Body of pancreas (tissue), 4 donors: Measurements from ENCODE around the gene ZNF277. TPM values are rescaled to one million over a fixed set of nuclear protein-coding genes. Genes with fewer than 3 reads are reported as not detected.
"Not testable (repeated sequence)": the region's sequence is repeated elsewhere in the genome, so short reads cannot be mapped to it uniquely, and the experiment has no call there.

Experiments used
- ATAC-seq: fragments of 150-250 bp; one replicate; pipeline ENCODE4 v1.9.1; 2016
- DNase-seq, 4 donors: peaks; one replicate each; pipeline ENCODE4 v3.0.0-alpha.2; 2019
- H3K27ac ChIP-seq, 4 donors: fragments of 200-600 bp; sonication (generic); 1 replicate in 3 of 4; 2 replicates in 1 of 4; pipeline versions ENCODE4 v1.5.1 to v1.6.1; 2016 to 2019; ENCODE audit warnings: mild to moderate bottlenecking in 1 of 4, mixed read lengths in 1 of 4, moderate library complexity in 1 of 4
- H3K27me3 ChIP-seq, 2 donors: fragments of 200-600 bp; sonication (generic); one replicate each; pipeline ENCODE4 v1.6.0; 2016; ENCODE audit warnings: mild to moderate bottlenecking in 1 of 2
- H3K36me3 ChIP-seq, 2 donors: fragments of 200-600 bp; sonication (generic); replicated peaks in 1 of 2; 2 replicates each; pipeline ENCODE4 v1.5.1; 2016; ENCODE audit warnings: low read depth in 2 of 2; ENCODE audit not compliant: insufficient read depth in 1 of 2
- H3K4me1 ChIP-seq: fragments of 200-600 bp; sonication (generic); one replicate; pipeline ENCODE4 v1.6.0; 2016
- H3K4me3 ChIP-seq, 2 donors: fragments of 200-600 bp; sonication (generic); 1 replicate in 1 of 2; 2 replicates in 1 of 2; pipeline ENCODE4 v1.5.1; 2016 to 2019
- H3K9me3 ChIP-seq, 3 donors: fragments of 200-600 bp; sonication (generic); 1 replicate in 2 of 3; 2 replicates in 1 of 3; pipeline ENCODE4 v1.5.1; 2016
- CTCF ChIP-seq, 7 experiments: fragments of 450-650 bp in 4 of 7; fragments of 200-600 bp in 3 of 7; sonication (generic) in 3 of 7; IDR thresholded peaks; one replicate each; pipeline ENCODE4 v1.5.1; 2016 to 2019; ENCODE audit warnings: antibody characterized with exemption in 7 of 7
- POLR2A ChIP-seq, 3 donors: fragments of 450-650 bp; IDR thresholded peaks; one replicate each; pipeline ENCODE4 v1.6.1; 2016; ENCODE audit warnings: antibody characterized with exemption in 3 of 3, mild to moderate bottlenecking in 2 of 3
- WGBS, 2 donors: methylation state at CpG; one replicate each; pipeline ENCODE4 v1.1.5; 2017; 5-methylcytosine and 5-hydroxymethylcytosine counted together
- intact Hi-C: fragments of 100-400 bp; cut with DNase I; formaldehyde crosslinking; loops from one replicate; pipeline ENCODE4 v1.15.1; 2023
- total RNA-seq, 2 donors: library from RNA; depleted of rRNA; stranded (reverse); fragments of >200 nt; gene quantifications; one replicate each; pipeline ENCODE4 v1.1.0, GENCODE V29; 2016

Gene ZNF277
- total RNA-seq, 2 donors from 2014 or later = 12.9 to 34.0 TPM

GRCh38 chr7:112236597-112236996, 30.1 kb downstream of the ZNF277 start:
- 87 to 91% methylated on average over 2 of the region's 2 CpGs for WGBS, 2 donors
- intact Hi-C loops = no loop called here

GRCh38 chr7:112238330-112238729, 31.8 kb downstream of the ZNF277 start:
- intact Hi-C loops = no loop called here

More at GRCh38 chr7:112236597-112236996, 30.1 kb downstream of the ZNF277 start:
- Histone ChIP-seq H3K36me3 (no peaks in the 10 kb centered on the region), H3K27ac (no peak overlapping the region), H3K27me3 (no peaks in the 10 kb centered on the region), H3K4me1 (peaks cover 8% of the 10 kb centered on the region), H3K9me3 (no peaks in the 10 kb centered on the region), H3K4me3 (no peak overlapping the region)
- DNase-seq (no peak), ATAC-seq (no peak)
- TF ChIP-seq POLR2A (IDR thresholded peaks at IDR 0.05) (no peak), CTCF (IDR thresholded peaks at IDR 0.05) (no peak)

GRCh38 chr7:112238852-112239610, 32.5 kb downstream of the ZNF277 start:
- Histone ChIP-seq H3K27ac (no peak overlapping the region), H3K36me3 (no peaks in the 10 kb centered on the region), H3K27me3 (no peaks in the 10 kb centered on the region), H3K4me1 (no peaks in the 10 kb centered on the region), H3K4me3 (no peak overlapping the region), H3K9me3 (no peaks in the 10 kb centered on the region)
- DNase-seq (peak in 2 of 4 donors; percentile 10 to 27), ATAC-seq (no peak)
- intact Hi-C loops = no loop called here
- WGBS, 2 donors = 96% methylated on average over 9 of the region's 9 CpGs
- no peak for TF ChIP-seq POLR2A (IDR thresholded peaks at IDR 0.05)
- no peak for TF ChIP-seq CTCF (IDR thresholded peaks at IDR 0.05)

More at GRCh38 chr7:112238330-112238729, 31.8 kb downstream of the ZNF277 start:
- TF ChIP-seq POLR2A (IDR thresholded peaks at IDR 0.05) (no peak), CTCF (IDR thresholded peaks at IDR 0.05) (no peak)
- DNase-seq (no peak), ATAC-seq (no peak)
- Histone ChIP-seq H3K4me1 (peaks cover 2% of the 10 kb centered on the region), H3K27me3 (no peaks in the 10 kb centered on the region), H3K36me3 (no peaks in the 10 kb centered on the region), H3K4me3 (no peak overlapping the region), H3K9me3 (no peaks in the 10 kb centered on the region), H3K27ac (no peak overlapping the region)
- 97 to 100% methylated on average over 3 of the region's 3 CpGs for WGBS, 2 donors

GRCh38 chr7:112248598-112248997, 42.1 kb downstream of the ZNF277 start:
- no peak for TF ChIP-seq POLR2A (IDR thresholded peaks at IDR 0.05)
- no peak for TF ChIP-seq CTCF (IDR thresholded peaks at IDR 0.05)

GRCh38 chr7:112249967-112250366, 43.5 kb downstream of the ZNF277 start:
- H3K36me3 ChIP-seq, intact Hi-C loops, H3K27me3 ChIP-seq, ATAC-seq, H3K4me1 ChIP-seq, DNase-seq, H3K4me3 ChIP-seq, H3K27ac ChIP-seq, H3K9me3 ChIP-seq: not testable (repeated sequence)
- WGBS, 2 donors = 80 to 87% methylated on average over 13 of the region's 13 CpGs

More at GRCh38 chr7:112248598-112248997, 42.1 kb downstream of the ZNF277 start:
- Histone ChIP-seq H3K4me3 (no peak overlapping the region), H3K27me3 (no peaks in the 10 kb centered on the region), H3K36me3 (no peaks in the 10 kb centered on the region), H3K27ac (no peak overlapping the region), H3K9me3 (no peaks in the 10 kb centered on the region), H3K4me1 (no peaks in the 10 kb centered on the region)
- DNase-seq (no peak), ATAC-seq (no peak)
- WGBS, 2 donors = 95 to 97% methylated on average over 2 of the region's 2 CpGs
- intact Hi-C loops = no loop called here
